Osteoblast (primary cell): ENCODE results near the gene NEK10. TPM values are rescaled to one million over a fixed set of nuclear protein-coding genes. Genes with fewer than 3 reads are reported as not detected.

ENCODE experiments used
- DNase-seq: peaks from one replicate; pipeline ENCODE4 v3.0.0; 2011; ENCODE audit warnings: low spot score, mixed read lengths; ENCODE audit not compliant: insufficient read length; ENCODE audit errors: missing footprints
- H2AFZ ChIP-seq: 2 replicates; pipeline ENCODE4 v1.6.0; 2011; ENCODE audit warnings: mild to moderate bottlenecking, low read length
- H3K27ac ChIP-seq: 2 replicates; pipeline ENCODE4 v1.5.1; 2011; ENCODE audit warnings: mild to moderate bottlenecking, low read depth, low read length, moderate library complexity
- H3K27me3 ChIP-seq: 2 replicates; pipeline ENCODE4 v1.6.0; 2012; ENCODE audit warnings: mild to moderate bottlenecking, control low read depth, inconsistent platforms, low read length, moderate library complexity; ENCODE audit not compliant: insufficient read depth
- H3K36me3 ChIP-seq: 2 replicates; pipeline ENCODE4 v1.5.1; 2011; ENCODE audit warnings: mild to moderate bottlenecking, low read length, control low read depth, moderate library complexity; ENCODE audit not compliant: insufficient read depth
- H3K4me1 ChIP-seq: 2 replicates; pipeline ENCODE4 v1.5.1; 2011; ENCODE audit warnings: mild to moderate bottlenecking, low read length, control low read depth, moderate library complexity; ENCODE audit not compliant: insufficient read depth
- H3K4me2 ChIP-seq: 2 replicates; pipeline ENCODE4 v1.6.0; 2011; ENCODE audit warnings: mild to moderate bottlenecking, low read length; ENCODE audit not compliant: insufficient read depth
- H3K4me3 ChIP-seq: fragments of 200-600 bp; sonication (generic); 3 replicates; pipeline ENCODE4 v1.5.1; 2012; ENCODE audit warnings: mild to moderate bottlenecking, low read length, inconsistent platforms; ENCODE audit not compliant: insufficient read depth
- H3K79me2 ChIP-seq: 2 replicates; pipeline ENCODE4 v1.6.0; 2012; ENCODE audit warnings: mild to moderate bottlenecking, low read length, control low read depth, inconsistent platforms; ENCODE audit not compliant: insufficient read depth
- H3K9me3 ChIP-seq: 2 replicates; pipeline ENCODE4 v1.5.1; 2011; ENCODE audit warnings: low read depth, low read length, control low read depth
- H4K20me1 ChIP-seq: 2 replicates; pipeline ENCODE4 v1.6.0; 2012; ENCODE audit warnings: mild to moderate bottlenecking, low read length, control low read depth; ENCODE audit not compliant: insufficient read depth
- total RNA-seq: library from RNA; depleted of rRNA; stranded (reverse); fragments of >200 nt; gene quantifications from 2 replicates; pipeline ENCODE4 v1.2.3, GENCODE V29; 2012
- TF ChIP-seq, protein P1 (sequence below): IDR thresholded peaks from 2 replicates; pipeline ENCODE4 v1.5.1; 2011; ENCODE audit warnings: mild to moderate bottlenecking, low read depth, low read length, moderate library complexity; ENCODE audit errors: extremely low read depth

Gene NEK10
- total RNA-seq, 1 donor: 69.8 TPM

DNA sequence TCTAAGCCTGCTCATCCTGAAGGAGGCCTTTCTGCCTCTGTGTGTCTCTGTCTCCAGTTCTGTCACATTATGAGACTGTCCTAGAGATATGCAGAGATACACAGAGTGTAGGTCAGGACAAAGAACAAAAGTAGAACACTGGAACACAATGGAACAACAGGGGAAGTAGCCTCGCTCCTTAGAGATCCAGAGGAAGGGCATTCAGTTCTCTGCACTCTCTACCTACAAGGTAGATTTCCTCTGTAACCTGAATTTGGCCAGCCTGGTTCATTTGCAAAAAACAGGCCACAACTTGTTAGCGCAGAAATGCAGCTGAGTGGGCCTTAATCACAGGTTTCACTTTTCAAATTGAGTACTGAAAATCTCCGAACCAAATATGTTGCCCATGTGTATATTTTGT is 19.4 kb downstream of the NEK10 start:
- Histone ChIP-seq H3K4me2 (peak overlapping the region; percentile 66), H3K27ac (peak overlapping the region; percentile 27), H3K36me3 (peaks cover 14% of the 10 kb centered on the region), H3K4me1 (no peaks in the 10 kb centered on the region), H3K27me3 (no peaks in the 10 kb centered on the region), H3K9me3 (no peaks in the 10 kb centered on the region), H4K20me1 (no peaks in the 10 kb centered on the region), H3K79me2 (no peaks in the 10 kb centered on the region), H3K4me3 (peak overlapping the region; percentile 36), H2AFZ (peak overlapping the region; percentile 77)
- no peak for DNase-seq
- TF ChIP-seq, protein P1, sequence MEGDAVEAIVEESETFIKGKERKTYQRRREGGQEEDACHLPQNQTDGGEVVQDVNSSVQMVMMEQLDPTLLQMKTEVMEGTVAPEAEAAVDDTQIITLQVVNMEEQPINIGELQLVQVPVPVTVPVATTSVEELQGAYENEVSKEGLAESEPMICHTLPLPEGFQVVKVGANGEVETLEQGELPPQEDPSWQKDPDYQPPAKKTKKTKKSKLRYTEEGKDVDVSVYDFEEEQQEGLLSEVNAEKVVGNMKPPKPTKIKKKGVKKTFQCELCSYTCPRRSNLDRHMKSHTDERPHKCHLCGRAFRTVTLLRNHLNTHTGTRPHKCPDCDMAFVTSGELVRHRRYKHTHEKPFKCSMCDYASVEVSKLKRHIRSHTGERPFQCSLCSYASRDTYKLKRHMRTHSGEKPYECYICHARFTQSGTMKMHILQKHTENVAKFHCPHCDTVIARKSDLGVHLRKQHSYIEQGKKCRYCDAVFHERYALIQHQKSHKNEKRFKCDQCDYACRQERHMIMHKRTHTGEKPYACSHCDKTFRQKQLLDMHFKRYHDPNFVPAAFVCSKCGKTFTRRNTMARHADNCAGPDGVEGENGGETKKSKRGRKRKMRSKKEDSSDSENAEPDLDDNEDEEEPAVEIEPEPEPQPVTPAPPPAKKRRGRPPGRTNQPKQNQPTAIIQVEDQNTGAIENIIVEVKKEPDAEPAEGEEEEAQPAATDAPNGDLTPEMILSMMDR: no peak

DNA sequence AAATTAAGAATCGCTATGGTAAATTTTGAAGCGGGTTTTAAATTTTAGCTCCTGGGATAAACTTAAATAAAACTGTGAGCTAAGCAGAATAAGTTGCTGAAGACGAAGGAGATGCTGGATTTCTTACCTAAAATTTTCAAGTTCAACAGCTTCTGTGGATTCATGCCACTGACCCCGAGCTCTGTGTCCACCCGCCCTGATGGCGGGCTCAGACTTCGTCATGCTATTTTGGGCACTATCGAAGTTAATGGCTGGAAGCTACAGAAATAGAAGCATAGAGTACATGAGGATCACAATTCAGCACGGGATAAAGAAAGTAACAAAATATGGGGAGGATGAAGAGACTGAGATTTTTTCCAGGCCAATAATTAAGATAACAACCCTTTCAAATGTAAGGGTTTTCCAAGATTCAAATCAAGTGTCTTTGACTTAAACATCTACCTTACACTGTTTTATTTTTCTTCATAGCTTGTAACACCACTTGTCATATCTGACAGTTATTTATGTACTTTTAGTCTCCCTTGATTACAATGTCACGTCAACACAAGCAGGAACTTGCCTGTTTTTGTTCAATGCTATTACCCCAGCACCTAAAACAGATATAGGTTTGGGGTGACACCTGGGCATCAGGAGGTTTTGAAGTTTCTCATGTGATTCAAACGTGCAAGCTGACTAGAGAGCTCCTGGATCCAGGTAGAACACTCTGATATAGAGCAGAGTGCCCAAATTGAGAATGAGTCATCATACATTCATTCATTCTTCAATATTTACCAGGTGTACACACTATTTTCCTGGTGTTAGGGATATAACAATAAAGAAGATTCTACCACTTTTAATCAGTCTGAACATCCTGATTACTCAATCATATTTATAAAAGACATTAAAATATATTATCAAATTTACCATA is 23.0 kb downstream of the NEK10 start:
- H3K4me2 ChIP-seq: no peak overlapping the region
- DNase-seq: no peak
- H3K79me2 ChIP-seq: no peaks in the 10 kb centered on the region
- no peaks in the 10 kb centered on the region for H4K20me1 ChIP-seq
- H3K4me1 ChIP-seq: no peaks in the 10 kb centered on the region
- H3K9me3 ChIP-seq: no peaks in the 10 kb centered on the region
- H3K36me3 ChIP-seq: peaks cover 27% of the 10 kb centered on the region
- no peak overlapping the region for H2AFZ ChIP-seq
- H3K27me3 ChIP-seq: no peaks in the 10 kb centered on the region
- TF ChIP-seq, protein P1: no peak
- no peak overlapping the region for H3K4me3 ChIP-seq
- H3K27ac ChIP-seq: no peak overlapping the region

DNA sequence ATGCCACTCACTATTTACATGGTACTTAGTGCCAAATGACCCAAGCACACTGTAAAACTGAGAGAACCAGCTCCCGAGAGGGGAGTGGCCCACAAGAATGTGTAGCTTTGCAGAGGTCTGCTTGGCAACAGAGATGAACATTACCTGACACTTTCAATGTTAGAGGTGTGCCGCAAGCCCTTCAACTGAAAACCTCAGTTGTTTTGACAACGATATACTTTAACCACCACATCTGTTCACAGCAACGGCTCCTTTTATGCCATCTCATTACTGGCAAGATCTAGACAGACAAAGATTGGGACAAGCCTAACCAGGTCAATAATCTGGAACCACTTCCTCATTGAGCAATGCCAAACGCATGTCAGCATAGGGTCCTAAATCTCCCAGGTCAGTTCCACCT is 23.7 kb downstream of the NEK10 start:
- DNase-seq: no peak
- no peak overlapping the region for H3K4me2 ChIP-seq
- H3K9me3 ChIP-seq: no peaks in the 10 kb centered on the region
- no peaks in the 10 kb centered on the region for H4K20me1 ChIP-seq
- H3K27me3 ChIP-seq: no peaks in the 10 kb centered on the region
- no peaks in the 10 kb centered on the region for H3K4me1 ChIP-seq
- TF ChIP-seq, protein P1: no peak
- H3K36me3 ChIP-seq: peaks cover 27% of the 10 kb centered on the region
- H2AFZ ChIP-seq: no peak overlapping the region
- no peak overlapping the region for H3K27ac ChIP-seq
- no peaks in the 10 kb centered on the region for H3K79me2 ChIP-seq
- H3K4me3 ChIP-seq: no peak overlapping the region

DNA sequence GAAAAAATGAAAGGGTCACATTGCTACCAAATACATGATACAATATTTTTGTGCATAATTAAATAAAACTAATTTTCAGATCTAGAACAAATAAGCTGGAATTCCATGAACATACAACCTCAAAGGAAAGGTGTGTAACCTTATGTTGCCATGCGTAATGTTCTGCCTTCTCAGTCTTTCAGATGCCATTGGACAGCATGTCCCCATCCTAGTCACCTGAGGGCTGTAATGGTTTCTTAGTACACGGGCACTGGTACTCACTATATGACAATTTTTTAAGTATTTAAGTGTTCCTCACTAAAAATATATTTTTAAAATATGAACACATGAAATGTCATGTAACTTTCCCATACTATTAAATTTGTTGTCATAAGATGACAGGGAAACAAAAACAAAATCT is 24.1 kb downstream of the NEK10 start:
- TF ChIP-seq, protein P1: no peak
- H3K4me3 ChIP-seq: no peak overlapping the region

More for the DNA sequence above, 24.1 kb downstream of the NEK10 start:
- Histone ChIP-seq H3K27me3 (no peaks in the 10 kb centered on the region), H3K79me2 (no peaks in the 10 kb centered on the region), H3K9me3 (no peaks in the 10 kb centered on the region), H3K4me2 (no peak overlapping the region), H2AFZ (no peak overlapping the region), H4K20me1 (no peaks in the 10 kb centered on the region), H3K36me3 (peaks cover 27% of the 10 kb centered on the region), H3K27ac (no peak overlapping the region), H3K4me1 (no peaks in the 10 kb centered on the region)
- no peak for DNase-seq
